K562 (cell line): Measurements from ENCODE around the gene LBH. TPM values are rescaled to one million over a fixed set of nuclear protein-coding genes. Genes with fewer than 3 reads are reported as not detected.

ENCODE experiments used
- ATAC-seq: fragments of 200-7000 bp; cut with Tn5 transposase; 3 replicates; pipeline ENCODE4 v1.9.1; 2020; ENCODE audit warnings: moderate library complexity
- BruUV-seq: library from RNA; stranded (reverse); fragments of 400-500 nt; replicated peaks from 2 replicates; lab custom pipeline; 2021; lab: Mats Ljungman, UMichigan
- CTCF ChIA-PET: fragments of 300-600 bp; formaldehyde crosslinking; extraction: SDS; loops from one replicate; lab custom pipeline; 2021; ENCODE audit warnings: low intra/inter-chr PET ratio; lab: Yijun Ruan, JAX
- POLR2A ChIA-PET: fragments of 300-600, 350-650 bp; sonication (Branson Sonifier 250); formaldehyde crosslinking; extraction: SDS; loops from one replicate; lab custom pipeline; 2021; ENCODE audit warnings: antibody characterized with exemption, inconsistent platforms; lab: Yijun Ruan, JAX
- DNase-seq, 4 experiments: peaks; one replicate each; pipeline versions ENCODE4 v3.0.0 to v3.0.0-alpha.2; 2011 to 2018; ENCODE audit warnings: low spot score in 3 of 4, mixed read lengths in 3 of 4; ENCODE audit errors: extremely low read depth in 1 of 4
- FAIRE-seq: peaks from 2 replicates; lab custom pipeline; 2011; peaks lifted over from hg19 to GRCh38; lab: Jason Lieb, UNC
- H2AFZ ChIP-seq: 2 replicates; pipeline ENCODE4 v1.6.0; 2011; ENCODE audit warnings: low read depth, low read length, control low read depth, inconsistent platforms
- H3K27ac ChIP-seq: fragments of 200-600 bp; 3 replicates; pipeline ENCODE4 v1.8.0; 2011; ENCODE audit warnings: low read depth, mild to moderate bottlenecking, control low read depth, inconsistent platforms, low read length, moderate library complexity, mixed read lengths; ENCODE audit errors: extremely low read depth
- H3K27me3 ChIP-seq, 2 experiments: fragments of 300-600 bp in 1 of 2; 2 replicates in 1 of 2; 3 replicates in 1 of 2; pipeline versions ENCODE4 v1.6.0 to v1.8.0; 2011; ENCODE audit warnings: inconsistent platforms in 2 of 2, low read length in 2 of 2, mild to moderate bottlenecking in 1 of 2, mixed read lengths in 1 of 2, moderate library complexity in 1 of 2; ENCODE audit not compliant: control insufficient read depth in 2 of 2, insufficient read depth in 2 of 2
- H3K36me3 ChIP-seq: fragments of 300-600 bp; 3 replicates; pipeline ENCODE4 v1.8.0; 2011; ENCODE audit warnings: mild to moderate bottlenecking, low read length, inconsistent platforms; ENCODE audit not compliant: control insufficient read depth, insufficient read depth
- H3K4me1 ChIP-seq, 2 experiments: fragments of 200-600 bp in 1 of 2; replicated peaks in 1 of 2; 2 replicates in 1 of 2; 3 replicates in 1 of 2; pipeline versions ENCODE4 v1.5.1 to v1.8.0; 2011; ENCODE audit warnings: inconsistent platforms in 2 of 2, low read length in 2 of 2, mild to moderate bottlenecking in 1 of 2, mixed read lengths in 1 of 2, moderate library complexity in 1 of 2; ENCODE audit not compliant: control insufficient read depth in 2 of 2, insufficient read depth in 2 of 2
- H3K4me2 ChIP-seq: 2 replicates; pipeline ENCODE4 v1.6.1; 2011; ENCODE audit warnings: low read length, control low read depth, inconsistent platforms, mixed read lengths; ENCODE audit not compliant: insufficient read depth
- H3K4me3 ChIP-seq: fragments of 200-600 bp; sonication (generic), shearing (Covaris generic); 2 replicates; pipeline ENCODE4 v1.5.1; 2016; ENCODE audit warnings: control low read depth, inconsistent platforms
- H3K79me2 ChIP-seq: fragments of 200-600 bp; 3 replicates; pipeline ENCODE4 v1.8.0; 2011; ENCODE audit warnings: low read length, inconsistent platforms; ENCODE audit not compliant: control insufficient read depth, insufficient read depth
- H3K9ac ChIP-seq, 2 experiments: 2 replicates each; pipeline versions ENCODE4 v1.6.0 to v1.6.1; 2011; ENCODE audit warnings: low read depth in 2 of 2, low read length in 2 of 2, control low read depth in 1 of 2, inconsistent platforms in 1 of 2, mild to moderate bottlenecking in 1 of 2, mixed read lengths in 1 of 2; ENCODE audit not compliant: insufficient read depth in 1 of 2
- H3K9me1 ChIP-seq: one replicate; pipeline ENCODE4 v1.6.0; 2011; ENCODE audit warnings: inconsistent platforms, mild to moderate bottlenecking, low read length, moderate library complexity; ENCODE audit not compliant: control insufficient read depth, insufficient read depth
- H3K9me3 ChIP-seq: replicated peaks from 2 replicates; pipeline ENCODE4 v1.5.1; 2011; ENCODE audit warnings: low read depth, low read length, inconsistent platforms; ENCODE audit not compliant: control insufficient read depth, insufficient read depth
- H4K20me1 ChIP-seq: replicated peaks from 2 replicates; pipeline ENCODE4 v1.6.1; 2011; ENCODE audit warnings: low read length, inconsistent platforms, mixed read lengths; ENCODE audit not compliant: control insufficient read depth, insufficient read depth
- BCL6 ChIP-seq: fragments of 250-450 bp; sonication (Bioruptor Pico); IDR thresholded peaks from 2 replicates; pipeline ENCODE4 v1.4.0; 2020
- ESRRA ChIP-seq: fragments of 450-650 bp; IDR thresholded peaks from 2 replicates; pipeline ENCODE4 v1.6.1; 2014; ENCODE audit warnings: low read depth, mild to moderate bottlenecking, moderate library complexity, borderline replicate concordance
- KLF1 ChIP-seq: fragments of 450-650 bp; IDR thresholded peaks from 2 replicates; pipeline ENCODE4 v1.6.1; 2016; ENCODE audit warnings: missing genetic modification characterization, missing compliant biosample characterization
- WGBS: fragments of 100-300 bp; shearing (Covaris generic); methylation state at CpG from one replicate; pipeline ENCODE4 v1.1.6; 2016; ENCODE audit warnings: low coverage, mixed read lengths; ENCODE audit not compliant: insufficient coverage; ENCODE audit errors: missing lambda C conversion rate; 5-methylcytosine and 5-hydroxymethylcytosine counted together
- in situ Hi-C: fragments of 300-500 bp; cut with MboI; formaldehyde crosslinking; loops from 4 replicates; pipeline ENCODE4 v1.15.0; 2018; ENCODE audit warnings: inconsistent platforms, mixed read lengths
- intact Hi-C: fragments of 100-400 bp; cut with micrococcal nuclease; formaldehyde crosslinking; loops from 2 replicates; pipeline ENCODE4 v1.14.2; 2022
- polyA plus RNA-seq, 8 experiments: library from polyadenylated mRNA; depleted of rRNA in 4 of 8; stranded (reverse) in 5 of 8; unstranded in 3 of 8; fragments of >200 nt; fragmentation: Nextera tagmentation in 2 of 8; fragmentation: Illumina TruSeq in 1 of 8; extraction: Ambion mirVana in 2 of 8; extraction: Trizol in 1 of 8; gene quantifications; 2 replicates each; pipeline versions ENCODE4 v1.2.1 to v1.2.3, GENCODE V29; 2011 to 2014; ENCODE audit warnings: inconsistent platforms in 1 of 8, missing spikeins in 1 of 8
- total RNA-seq, 7 experiments: library from RNA; depleted of rRNA in 6 of 7; stranded (reverse); fragments of >200 nt in 6 of 7; fragmentation: Illumina TruSeq in 2 of 7; extraction: Trizol in 2 of 7; gene quantifications; 2 replicates each; pipeline versions ENCODE4 v1.2.1 to v1.2.3, GENCODE V29; 2011 to 2021; ENCODE audit warnings: low replicate concordance in 1 of 7
- TF ChIP-seq, protein P1 (sequence below): fragments of 450-650 bp; formaldehyde crosslinking; IDR thresholded peaks from 2 replicates; pipeline ENCODE4 v1.4.0; 2020; ENCODE audit warnings: mild to moderate bottlenecking, moderate library complexity

Gene LBH
- total and polyA plus RNA-seq, 9 of the 15 experiments (the other 6 are each of a cell fraction or from before 2014, with no cell fraction given): 3.1 to 13.4 (median 7.4) TPM

GRCh38 chr2:30300122-30300455, 68.8 kb downstream of the LBH start:
- no peak for ATAC-seq
- CTCF ChIA-PET: no interaction called here

More at GRCh38 chr2:30300122-30300455, 68.8 kb downstream of the LBH start:
- Histone ChIP-seq H4K20me1 (no peaks in the 10 kb centered on the region), H3K9me1 (peaks cover 2% of the 10 kb centered on the region), H3K4me2 (no peak overlapping the region), H2AFZ (0 out of 2 replicates have a peak overlapping the region, but pooled peaks have one; percentile 14), H3K4me3 (no peak overlapping the region), H3K9me3 (no peaks in the 10 kb centered on the region), H3K27ac (no peak overlapping the region), H3K36me3 (no peaks in the 10 kb centered on the region), H3K27me3 (no peaks in the 10 kb centered on the region; a peak in 1 of 5 replicates), H3K4me1 (peaks cover 0 to 12% of the 10 kb centered on the region in 2 experiments; a peak in 3 of 5 replicates), H3K79me2 (no peaks in the 10 kb centered on the region), H3K9ac (no peak overlapping the region)
- no peak for DNase-seq
- FAIRE-seq: peak; percentile 15
- in situ Hi-C loops (no loop called here), intact Hi-C loops (no loop called here)
- BruUV-seq: no TSS peak
- TF ChIP-seq, protein P1, sequence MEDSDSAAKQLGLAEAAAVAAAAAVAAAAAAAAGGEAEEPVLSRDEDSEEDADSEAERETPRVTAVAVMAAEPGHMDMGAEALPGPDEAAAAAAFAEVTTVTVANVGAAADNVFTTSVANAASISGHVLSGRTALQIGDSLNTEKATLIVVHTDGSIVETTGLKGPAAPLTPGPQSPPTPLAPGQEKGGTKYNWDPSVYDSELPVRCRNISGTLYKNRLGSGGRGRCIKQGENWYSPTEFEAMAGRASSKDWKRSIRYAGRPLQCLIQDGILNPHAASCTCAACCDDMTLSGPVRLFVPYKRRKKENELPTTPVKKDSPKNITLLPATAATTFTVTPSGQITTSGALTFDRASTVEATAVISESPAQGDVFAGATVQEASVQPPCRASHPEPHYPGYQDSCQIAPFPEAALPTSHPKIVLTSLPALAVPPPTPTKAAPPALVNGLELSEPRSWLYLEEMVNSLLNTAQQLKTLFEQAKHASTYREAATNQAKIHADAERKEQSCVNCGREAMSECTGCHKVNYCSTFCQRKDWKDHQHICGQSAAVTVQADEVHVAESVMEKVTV (CRISPR knock-in tag): no peak
- TF ChIP-seq KLF1 (tag) (no peak), BCL6 (no peak), ESRRA (peak; percentile 86)
- POLR2A ChIA-PET: interaction anchor here (0.5 to 0.9 kb wide), 3 partner anchors 10 to 15 kb away, joined by 3 to 5 read pairs (median 3); no protein-coding TSS in a partner anchor
- 18% methylated on average over 3 of the region's 3 CpGs for WGBS
